ENCODE data around the gene RBM15.

The RBM15 gene

GRCh38 chr1:110321846-110322245 is 17.3 kb upstream of the RBM15 start:
- DNase-seq, result no peak

GRCh38 chr1:110324667-110325066 is 14.5 kb upstream of the RBM15 start:
- DNase-seq, result no peak

GRCh38 chr1:110326826-110327225 is 12.4 kb upstream of the RBM15 start:
- DNase-seq, result no peak

- DNase-seq, result no peak
These were observed 10.9 kb upstream of the RBM15 start for GRCh38 chr1:110328274-110328673.

GRCh38 chr1:110328700-110329099 is 10.5 kb upstream of the RBM15 start:
- no peak for DNase-seq

GRCh38 chr1:110335265-110335664 is 3.9 kb upstream of the RBM15 start:
- no peak for DNase-seq

- DNase-seq, result no peak
These were observed 2.7 kb upstream of the RBM15 start for GRCh38 chr1:110336300-110337039.

- DNase-seq, result no peak
These were observed 1.4 kb upstream of the RBM15 start for GRCh38 chr1:110337704-110338308.

- DNase-seq, result peak; percentile 89
These were observed 780 bp upstream of the RBM15 start for GRCh38 chr1:110338309-110338885.

- peak; percentile 26 for DNase-seq
These were observed 430 bp downstream of the RBM15 start for GRCh38 chr1:110339407-110340206.

- no peak for DNase-seq
These were observed 961 bp downstream of the RBM15 start for GRCh38 chr1:110340207-110340468.

- no peak for DNase-seq
These were observed 2.1 kb downstream of the RBM15 start for GRCh38 chr1:110341146-110341871.

GRCh38 chr1:110341872-110342331 is 2.7 kb downstream of the RBM15 start:
- DNase-seq, result no peak

GRCh38 chr1:110343249-110343648 is 4.1 kb downstream of the RBM15 start:
- no peak for DNase-seq

- DNase-seq, result no peak
These were observed 5.0 kb downstream of the RBM15 start for GRCh38 chr1:110344152-110344551.

GRCh38 chr1:110345480-110345879 is 6.3 kb downstream of the RBM15 start:
- no peak for DNase-seq

- DNase-seq, result no peak
These were observed 7.5 kb downstream of the RBM15 start for GRCh38 chr1:110346690-110347089.

GRCh38 chr1:110347182-110347893 is 8.2 kb downstream of the RBM15 start:
- no peak for DNase-seq

GRCh38 chr1:110348050-110348449 is 8.9 kb downstream of the RBM15 start:
- no peak for DNase-seq

- DNase-seq, result no peak
These were observed 9.6 kb downstream of the RBM15 start for GRCh38 chr1:110348771-110349170.

GRCh38 chr1:110350360-110350759 is 11.2 kb downstream of the RBM15 start:
- no peak for DNase-seq

- no peak for DNase-seq
These were observed 16.1 kb downstream of the RBM15 start for GRCh38 chr1:110355321-110355720.
